Endothelial cell of umbilical vein (primary cell): ENCODE measurements around the gene DLG5. TPM values are rescaled to one million over a fixed set of nuclear protein-coding genes. Genes with fewer than 3 reads are reported as not detected.

Experiments used
- BruUV-seq: library from RNA; stranded (reverse); fragments of 400-500 nt; replicated peaks from 2 replicates; lab custom pipeline; 2021; lab: Mats Ljungman, UMichigan
- CTCF ChIA-PET: fragments of 300-600, 350-600 bp; sonication (Branson Sonifier 250); formaldehyde crosslinking; loops from one replicate; lab custom pipeline; 2021; ENCODE audit warnings: antibody characterized with exemption, inconsistent platforms; lab: Charles Lee
- POLR2A ChIA-PET: fragments of 300-600, 350-600 bp; sonication (Branson Sonifier 250); formaldehyde crosslinking; loops from one replicate; lab custom pipeline; 2021; ENCODE audit warnings: antibody characterized with exemption, inconsistent platforms; lab: Charles Lee
- DNase-seq: peaks from one replicate; pipeline ENCODE4 v3.0.0-alpha.2; 2011; ENCODE audit warnings: low read depth, low spot score
- FAIRE-seq: peaks from 2 replicates; lab custom pipeline; 2011; peaks lifted over from hg19 to GRCh38; lab: Jason Lieb, UNC
- H2AFZ ChIP-seq: 2 replicates; pipeline ENCODE4 v1.6.0; 2012; ENCODE audit warnings: low read depth, low read length, control low read depth, inconsistent platforms
- H3K27ac ChIP-seq: 2 replicates; pipeline ENCODE4 v1.5.1; 2011; ENCODE audit warnings: low read depth, mild to moderate bottlenecking, control low read depth, low read length, moderate library complexity; ENCODE audit not compliant: insufficient read depth
- H3K27me3 ChIP-seq, 2 experiments: 2 replicates each; pipeline versions ENCODE4 v1.6.0 to v1.6.1; 2011; ENCODE audit warnings: low read length in 2 of 2, mixed read lengths in 1 of 2; ENCODE audit not compliant: control insufficient read depth in 2 of 2, insufficient read depth in 2 of 2
- H3K36me3 ChIP-seq, 2 experiments: 2 replicates in 1 of 2; 3 replicates in 1 of 2; pipeline ENCODE4 v1.5.1; 2011; ENCODE audit warnings: low read length in 2 of 2, mild to moderate bottlenecking in 1 of 2, moderate library complexity in 1 of 2; ENCODE audit not compliant: control insufficient read depth in 2 of 2, insufficient read depth in 2 of 2; ENCODE audit errors: extremely low read depth in 1 of 2
- H3K4me1 ChIP-seq: 3 replicates; pipeline ENCODE4 v1.5.1; 2011; ENCODE audit warnings: mild to moderate bottlenecking, low read length; ENCODE audit not compliant: control insufficient read depth, insufficient read depth; ENCODE audit errors: extremely low read depth
- H3K4me2 ChIP-seq: 2 replicates; pipeline ENCODE4 v1.6.1; 2011; ENCODE audit warnings: low read length, control low read depth, mixed read lengths; ENCODE audit not compliant: insufficient read depth
- H3K4me3 ChIP-seq, 3 experiments: fragments of 200-600 bp in 1 of 3; sonication (generic), shearing (Covaris generic) in 1 of 3; replicated peaks in 1 of 3; 2 replicates each; pipeline ENCODE4 v1.5.1; 2011 to 2016; ENCODE audit warnings: control low read depth in 3 of 3, low read length in 3 of 3, mild to moderate bottlenecking in 2 of 3, inconsistent platforms in 1 of 3, low read depth in 1 of 3, moderate library complexity in 1 of 3; ENCODE audit not compliant: insufficient read depth in 1 of 3
- H3K79me2 ChIP-seq: 2 replicates; pipeline ENCODE4 v1.6.0; 2012; ENCODE audit warnings: low read length, inconsistent platforms; ENCODE audit not compliant: control insufficient read depth, insufficient read depth
- H3K9ac ChIP-seq: replicated peaks from 2 replicates; pipeline ENCODE3; 2011; ENCODE audit warnings: low read length, control low read depth; ENCODE audit not compliant: insufficient read depth; ENCODE audit errors: extremely low read depth
- H3K9me1 ChIP-seq: replicated peaks from 3 replicates; pipeline ENCODE4 v1.6.0; 2011; ENCODE audit warnings: mild to moderate bottlenecking, low read length; ENCODE audit not compliant: control insufficient read depth, insufficient read depth; ENCODE audit errors: extremely low read depth
- H3K9me3 ChIP-seq: replicated peaks from 2 replicates; pipeline ENCODE4 v1.5.1; 2012; ENCODE audit warnings: low read length, inconsistent platforms; ENCODE audit not compliant: control insufficient read depth, insufficient read depth
- H4K20me1 ChIP-seq: replicated peaks from 2 replicates; pipeline ENCODE3; 2011; ENCODE audit warnings: mild to moderate bottlenecking, low read length; ENCODE audit not compliant: control insufficient read depth, insufficient read depth; ENCODE audit errors: extremely low read depth
- EZH2 ChIP-seq: IDR thresholded peaks from 2 replicates; pipeline ENCODE4 v1.6.1; 2012; ENCODE audit warnings: borderline replicate concordance, low read depth, mild to moderate bottlenecking, moderate library complexity, low read length, inconsistent platforms; ENCODE audit not compliant: severe bottlenecking
- FOS ChIP-seq: IDR thresholded peaks from 2 replicates; pipeline ENCODE4 v1.6.1; 2011; ENCODE audit warnings: mild to moderate bottlenecking, low read length, moderate library complexity, borderline replicate concordance; ENCODE audit not compliant: insufficient read depth
- GATA2 ChIP-seq: IDR thresholded peaks from 2 replicates; pipeline ENCODE4 v1.7.0; 2011; ENCODE audit warnings: low read depth, mild to moderate bottlenecking, moderate library complexity, mixed read lengths, low read length; ENCODE audit not compliant: insufficient read length, insufficient read depth
- JUN ChIP-seq: IDR thresholded peaks from 2 replicates; pipeline ENCODE4 v1.6.1; 2011; ENCODE audit warnings: borderline replicate concordance, low read depth; ENCODE audit not compliant: insufficient read length, insufficient read depth
- MYC ChIP-seq: IDR thresholded peaks from one replicate; pipeline ENCODE4 v1.6.1; 2011; ENCODE audit warnings: mild to moderate bottlenecking, low read depth, low read length
- POLR2A ChIP-seq: IDR thresholded peaks from 2 replicates; pipeline ENCODE4 v1.6.1; 2012; ENCODE audit warnings: low read depth, mild to moderate bottlenecking, control low read depth, low read length
- POLR2AphosphoS5 ChIP-seq: IDR thresholded peaks from 2 replicates; pipeline ENCODE4 v1.6.1; 2012; ENCODE audit warnings: low read depth, mild to moderate bottlenecking, control low read depth, low read length, moderate library complexity; ENCODE audit not compliant: insufficient read depth
- dilution Hi-C: fragments of 300-500 bp; cut with MboI; formaldehyde crosslinking; loops from one replicate; pipeline ENCODE4 v1.15.0; 2019; ENCODE audit warnings: low sequenced_read_pairs; ENCODE audit not compliant: extremely low pct_ligation_motif_present
- intact Hi-C: fragments of 100-400 bp; cut with micrococcal nuclease; formaldehyde crosslinking; loops from one replicate; pipeline ENCODE4 v1.10.0; 2022
- polyA plus RNA-seq, 4 experiments: library from polyadenylated mRNA; depleted of rRNA in 3 of 4; stranded (reverse) in 3 of 4; unstranded in 1 of 4; fragments of >200 nt; gene quantifications; 2 replicates each; pipeline versions ENCODE4 v1.2.1 to v1.2.3, GENCODE V29; 2011 to 2012; ENCODE audit warnings: missing spikeins in 1 of 4
- total RNA-seq: library from RNA; stranded (reverse); gene quantifications from 2 replicates; pipeline ENCODE4 v1.2.3, GENCODE V29; 2021
- TF ChIP-seq, protein P1 (sequence below), 2 donors: IDR thresholded peaks; 1 replicate in 1 of 2; 2 replicates in 1 of 2; pipeline ENCODE4 v1.5.1; 2011; ENCODE audit warnings: low read length in 2 of 2, mild to moderate bottlenecking in 2 of 2, moderate library complexity in 2 of 2, control low read depth in 1 of 2, inconsistent platforms in 1 of 2, low read depth in 1 of 2; ENCODE audit not compliant: insufficient read depth in 1 of 2; ENCODE audit errors: extremely low read depth in 1 of 2
- TF ChIP-seq, protein P2 (sequence below): IDR thresholded peaks from 2 replicates; pipeline ENCODE4 v1.6.1; 2011; ENCODE audit not compliant: insufficient read depth, insufficient read length

DLG5 gene
- total and polyA plus RNA-seq, 2 donors (not counting 3 experiments of a cell fraction or from before 2014, with no cell fraction given), result 12.3 to 24.9 TPM

DNA sequence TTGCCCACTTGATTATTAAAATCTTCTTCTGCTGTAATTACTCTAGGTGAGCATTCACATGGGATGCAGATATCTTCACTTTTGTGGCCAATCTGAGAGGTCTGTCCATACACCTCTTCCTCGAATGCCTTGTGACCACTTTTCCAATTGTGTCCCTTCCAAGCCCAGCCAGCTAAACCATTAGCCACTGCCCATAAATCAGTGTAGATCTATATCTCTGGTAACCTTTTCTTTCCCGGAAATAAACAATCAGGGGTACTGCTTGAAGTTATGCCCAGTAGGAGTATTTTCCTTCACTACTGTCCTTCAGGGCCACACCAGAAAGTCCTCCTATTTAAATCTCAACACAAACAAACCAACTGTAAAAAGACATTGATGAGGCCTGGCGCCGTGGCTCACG is 184.4 kb downstream of the DLG5 start:
- H4K20me1 ChIP-seq, result no peaks in the 10 kb centered on the region
- no peak overlapping the region for H3K4me2 ChIP-seq
- no peak overlapping the region for H3K27ac ChIP-seq
- H3K36me3 ChIP-seq, result no peaks in the 10 kb centered on the region
- DNase-seq, result no peak
- no peaks in the 10 kb centered on the region for H3K9me3 ChIP-seq
- no peak overlapping the region for H2AFZ ChIP-seq
- H3K4me1 ChIP-seq, result peaks cover 19% of the 10 kb centered on the region
- no peak for FAIRE-seq
- intact Hi-C loops (no loop called here), dilution Hi-C loops (no loop called here)
- H3K9me1 ChIP-seq, result no peaks in the 10 kb centered on the region
- ChIA-PET POLR2A (no interaction called here), CTCF (interaction anchor here (0.7 to 2.6 kb wide), 3 partner anchors 12 to 31 kb away, joined by 3 to 19 read pairs (median 13); no protein-coding TSS in a partner anchor)
- TF ChIP-seq POLR2A (no peak), MYC (no peak), EZH2 (no peak), JUN (no peak), POLR2AphosphoS5 (no peak), GATA2 (no peak), FOS (no peak)
- TF ChIP-seq, protein P1, sequence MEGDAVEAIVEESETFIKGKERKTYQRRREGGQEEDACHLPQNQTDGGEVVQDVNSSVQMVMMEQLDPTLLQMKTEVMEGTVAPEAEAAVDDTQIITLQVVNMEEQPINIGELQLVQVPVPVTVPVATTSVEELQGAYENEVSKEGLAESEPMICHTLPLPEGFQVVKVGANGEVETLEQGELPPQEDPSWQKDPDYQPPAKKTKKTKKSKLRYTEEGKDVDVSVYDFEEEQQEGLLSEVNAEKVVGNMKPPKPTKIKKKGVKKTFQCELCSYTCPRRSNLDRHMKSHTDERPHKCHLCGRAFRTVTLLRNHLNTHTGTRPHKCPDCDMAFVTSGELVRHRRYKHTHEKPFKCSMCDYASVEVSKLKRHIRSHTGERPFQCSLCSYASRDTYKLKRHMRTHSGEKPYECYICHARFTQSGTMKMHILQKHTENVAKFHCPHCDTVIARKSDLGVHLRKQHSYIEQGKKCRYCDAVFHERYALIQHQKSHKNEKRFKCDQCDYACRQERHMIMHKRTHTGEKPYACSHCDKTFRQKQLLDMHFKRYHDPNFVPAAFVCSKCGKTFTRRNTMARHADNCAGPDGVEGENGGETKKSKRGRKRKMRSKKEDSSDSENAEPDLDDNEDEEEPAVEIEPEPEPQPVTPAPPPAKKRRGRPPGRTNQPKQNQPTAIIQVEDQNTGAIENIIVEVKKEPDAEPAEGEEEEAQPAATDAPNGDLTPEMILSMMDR (IDR thresholded peaks at IDR 0.05; ENCODE audit: extremely low read depth in 1 of 2, insufficient read depth in 1 of 2, low read depth in 1 of 2, low read length in 2 of 2), result no peak
- TF ChIP-seq, protein P2, sequence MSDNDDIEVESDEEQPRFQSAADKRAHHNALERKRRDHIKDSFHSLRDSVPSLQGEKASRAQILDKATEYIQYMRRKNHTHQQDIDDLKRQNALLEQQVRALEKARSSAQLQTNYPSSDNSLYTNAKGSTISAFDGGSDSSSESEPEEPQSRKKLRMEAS, result no peak
- BruUV-seq, result no TSS peak
- no peaks in the 10 kb centered on the region for H3K79me2 ChIP-seq
- no peak overlapping the region for H3K9ac ChIP-seq
- no peak overlapping the region for H3K4me3 ChIP-seq
- no peaks in the 10 kb centered on the region for H3K27me3 ChIP-seq
